Thyroid gland (tissue), 4 donors: ENCODE measurements around the gene WIPF3. TPM values are rescaled to one million over a fixed set of nuclear protein-coding genes. Genes with fewer than 3 reads are reported as not detected.

Source experiments
- DNase-seq, 2 donors: peaks; one replicate each; pipeline ENCODE4 v3.0.0-alpha.2; 2019
- H3K27ac ChIP-seq, 3 donors: fragments of 200-600 bp; sonication (generic); 1 replicate in 2 of 3; 2 replicates in 1 of 3; pipeline ENCODE4 v1.5.1; 2016 to 2019; ENCODE audit warnings: mild to moderate bottlenecking in 1 of 3, moderate library complexity in 1 of 3
- H3K27me3 ChIP-seq: fragments of 200-600 bp; sonication (generic); one replicate; pipeline ENCODE4 v1.5.1; 2019
- H3K36me3 ChIP-seq, 2 donors: fragments of 200-600 bp; sonication (generic); one replicate each; pipeline ENCODE4 v1.5.1; 2016 to 2019
- H3K4me1 ChIP-seq, 2 donors: fragments of 200-600 bp; sonication (generic); one replicate each; pipeline ENCODE4 v1.5.1; 2017 to 2019
- H3K4me3 ChIP-seq, 3 donors: fragments of 200-600 bp; sonication (generic); replicated peaks in 1 of 3; 1 replicate in 2 of 3; 2 replicates in 1 of 3; pipeline ENCODE4 v1.5.1; 2016; ENCODE audit warnings: mild to moderate bottlenecking in 1 of 3
- H3K9me3 ChIP-seq: fragments of 200-600 bp; sonication (generic); one replicate; pipeline ENCODE4 v1.5.1; 2017
- CTCF ChIP-seq, 6 experiments: fragments of 200-600 bp in 3 of 6; fragments of 450-650 bp in 3 of 6; sonication (generic) in 3 of 6; IDR thresholded peaks; one replicate each; pipeline ENCODE4 v1.5.1; 2016 to 2019; ENCODE audit warnings: antibody characterized with exemption in 6 of 6, mild to moderate bottlenecking in 2 of 6, inconsistent platforms in 1 of 6, moderate library complexity in 1 of 6
- POLR2A ChIP-seq, 2 donors: fragments of 450-650 bp; IDR thresholded peaks; one replicate each; pipeline ENCODE4 v1.6.1; 2017; ENCODE audit warnings: antibody characterized with exemption in 2 of 2, mild to moderate bottlenecking in 2 of 2, moderate library complexity in 1 of 2
- WGBS, 2 donors: methylation state at CpG; one replicate each; pipeline ENCODE4 v1.1.5; 2017; 5-methylcytosine and 5-hydroxymethylcytosine counted together
- intact Hi-C: fragments of 100-400 bp; cut with DNase I; formaldehyde crosslinking; loops from one replicate; pipeline ENCODE4 v1.15.1; 2023
- total RNA-seq, 4 donors: library from RNA; depleted of rRNA; stranded (reverse); fragments of >200 nt; gene quantifications; one replicate each; pipeline ENCODE4 v1.2.3, GENCODE V29; 2016

Gene WIPF3
- total RNA-seq, 4 donors from 2014 or later, result 0.22 to 1.2 (median 0.70) TPM

GRCh38 chr7:29891766-29892165, 85.5 kb downstream of the WIPF3 start:
- H3K27ac ChIP-seq, result no peak overlapping the region
- TF ChIP-seq CTCF (IDR thresholded peaks at IDR 0.05) (no peak), POLR2A (IDR thresholded peaks at IDR 0.05) (no peak)
- no peaks in the 10 kb centered on the region for H3K27me3 ChIP-seq
- intact Hi-C loops, result no loop called here
- DNase-seq, result no peak
- no peaks in the 10 kb centered on the region for H3K9me3 ChIP-seq
- 82 to 83% methylated on average over 4 of the region's 4 CpGs for WGBS, 2 donors
- H3K4me3 ChIP-seq, result no peak overlapping the region
- no peaks in the 10 kb centered on the region for H3K4me1 ChIP-seq
- H3K36me3 ChIP-seq, result no peaks in the 10 kb centered on the region

GRCh38 chr7:29892231-29892630, 85.9 kb downstream of the WIPF3 start:
- Histone ChIP-seq H3K27ac (no peak overlapping the region), H3K9me3 (no peaks in the 10 kb centered on the region), H3K4me3 (no peak overlapping the region), H3K36me3 (no peaks in the 10 kb centered on the region), H3K4me1 (no peaks in the 10 kb centered on the region), H3K27me3 (no peaks in the 10 kb centered on the region)
- DNase-seq, result no peak
- WGBS, 2 donors, result 91 to 95% methylated on average over 5 of the region's 5 CpGs
- intact Hi-C loops, result no loop called here
- TF ChIP-seq CTCF (IDR thresholded peaks at IDR 0.05), result no peak
- TF ChIP-seq POLR2A (IDR thresholded peaks at IDR 0.05), result no peak

GRCh38 chr7:29893351-29893965, 87.2 kb downstream of the WIPF3 start:
- DNase-seq, result no peak
- H3K36me3 ChIP-seq, result no peaks in the 10 kb centered on the region
- no peak overlapping the region for H3K4me3 ChIP-seq
- no peaks in the 10 kb centered on the region for H3K27me3 ChIP-seq
- WGBS, 2 donors, result 87 to 88% methylated on average over 6 of the region's 6 CpGs
- intact Hi-C loops, result no loop called here
- no peak overlapping the region for H3K27ac ChIP-seq
- no peak for TF ChIP-seq POLR2A (IDR thresholded peaks at IDR 0.05)
- TF ChIP-seq CTCF (IDR thresholded peaks at IDR 0.05), result no peak
- no peaks in the 10 kb centered on the region for H3K4me1 ChIP-seq
- H3K9me3 ChIP-seq, result no peaks in the 10 kb centered on the region

GRCh38 chr7:29894256-29894655, 87.9 kb downstream of the WIPF3 start:
- Histone ChIP-seq H3K4me3 (no peak overlapping the region), H3K9me3 (no peaks in the 10 kb centered on the region), H3K4me1 (no peaks in the 10 kb centered on the region), H3K27me3 (no peaks in the 10 kb centered on the region), H3K27ac (no peak overlapping the region), H3K36me3 (no peaks in the 10 kb centered on the region)
- WGBS, 2 donors, result 77 to 87% methylated on average over 2 of the region's 2 CpGs
- intact Hi-C loops, result no loop called here
- DNase-seq, result no peak
- TF ChIP-seq POLR2A (IDR thresholded peaks at IDR 0.05), result no peak
- TF ChIP-seq CTCF (IDR thresholded peaks at IDR 0.05), result no peak

GRCh38 chr7:29895559-29895958, 89.3 kb downstream of the WIPF3 start:
- DNase-seq, result no peak
- no peaks in the 10 kb centered on the region for H3K9me3 ChIP-seq
- no peaks in the 10 kb centered on the region for H3K27me3 ChIP-seq
- H3K4me3 ChIP-seq, result no peak overlapping the region
- no peaks in the 10 kb centered on the region for H3K4me1 ChIP-seq
- 80 to 91% methylated on average over 6 of the region's 6 CpGs for WGBS, 2 donors
- H3K27ac ChIP-seq, result no peak overlapping the region
- intact Hi-C loops, result no loop called here
- H3K36me3 ChIP-seq, result no peaks in the 10 kb centered on the region
- TF ChIP-seq CTCF (IDR thresholded peaks at IDR 0.05) (no peak), POLR2A (IDR thresholded peaks at IDR 0.05) (no peak)
